G401 (cell line): ENCODE data around the gene GALNT18. TPM values are rescaled to one million over a fixed set of nuclear protein-coding genes. Genes with fewer than 3 reads are reported as not detected.
A peak's percentile ranks its signal among the peaks of the same experiment; 100 is the strongest.

Source experiments
- DNase-seq: peaks from one replicate; pipeline ENCODE4 v3.0.0-alpha.2; 2015; ENCODE audit warnings: low spot score
- in situ Hi-C: cut with HindIII; loops from 2 replicates; pipeline ENCODE4 v1.10.0; 2016; ENCODE audit warnings: low sequenced_read_pairs, mixed read lengths
- total RNA-seq: library from RNA; depleted of rRNA; stranded (reverse); fragments of >200 nt; shearing (Covaris generic); gene quantifications from 2 replicates; pipeline ENCODE4 v1.2.3, GENCODE V29; 2014

Gene GALNT18
- total RNA-seq, 1 experiment from 2014 or later, result not detected

GRCh38 chr11:11408436-11409221 lies 213.2 kb downstream of the GALNT18 start:
- in situ Hi-C loops, result no loop called here
- DNase-seq, result peak; percentile 92

DNA sequence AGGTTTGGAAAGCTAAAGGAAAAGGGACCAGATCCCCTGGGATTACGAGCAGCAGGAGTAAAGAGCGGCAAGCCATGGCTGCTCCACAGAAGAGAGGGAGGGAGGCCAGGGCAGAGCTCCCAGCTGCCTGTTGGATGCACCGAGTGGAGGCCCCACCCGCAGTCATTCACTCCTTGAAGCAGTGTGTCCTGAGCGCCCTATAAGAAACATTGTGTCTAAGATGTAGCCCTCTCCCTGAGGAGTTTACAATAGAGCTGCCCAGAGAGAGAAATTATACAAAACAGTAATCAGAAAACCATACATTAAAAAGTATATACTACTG lies 214.1 kb downstream of the GALNT18 start:
- in situ Hi-C loops, result no loop called here
- peak; percentile 63 for DNase-seq

DNA sequence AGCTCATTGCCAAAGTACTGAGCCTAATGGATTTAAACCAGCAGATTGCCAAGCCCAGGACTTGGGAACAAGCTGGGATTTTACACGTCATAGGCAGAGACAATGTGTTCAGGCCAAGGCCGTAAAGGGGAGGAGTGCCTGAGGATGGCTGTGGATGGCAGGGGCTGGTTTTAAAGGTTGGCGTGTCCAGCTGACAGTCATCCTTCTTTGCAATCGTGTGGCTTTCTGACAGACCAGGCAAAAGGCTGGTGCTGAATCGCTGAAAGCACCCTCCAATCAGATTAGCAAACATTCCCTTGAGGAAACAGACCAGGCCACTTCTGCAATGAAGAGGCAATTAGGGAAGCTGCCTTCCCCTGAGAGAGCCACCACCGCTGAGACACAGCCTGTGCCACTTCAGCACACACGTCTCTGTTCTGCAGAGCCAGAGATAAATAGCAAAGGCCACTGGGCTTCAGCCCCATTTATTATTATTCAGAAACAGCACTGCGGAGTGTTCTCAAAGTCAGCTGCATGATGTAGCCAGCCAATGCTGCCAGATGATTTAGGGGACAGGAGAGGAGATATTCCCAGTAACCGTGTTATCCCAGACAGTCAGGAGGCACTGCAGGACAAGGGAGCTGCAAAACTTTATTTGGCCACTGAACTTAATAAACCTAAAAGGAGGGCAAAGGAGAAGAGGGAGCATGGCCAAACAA lies 214.6 kb downstream of the GALNT18 start:
- peak; percentile 79 for DNase-seq
- in situ Hi-C loops, result no loop called here

GRCh38 chr11:11406652-11407051 lies 215.2 kb downstream of the GALNT18 start:
- in situ Hi-C loops, result no loop called here
- DNase-seq, result no peak

GRCh38 chr11:11403763-11404725 lies 217.8 kb downstream of the GALNT18 start:
- peak; percentile 79 for DNase-seq
- in situ Hi-C loops, result no loop called here

DNA sequence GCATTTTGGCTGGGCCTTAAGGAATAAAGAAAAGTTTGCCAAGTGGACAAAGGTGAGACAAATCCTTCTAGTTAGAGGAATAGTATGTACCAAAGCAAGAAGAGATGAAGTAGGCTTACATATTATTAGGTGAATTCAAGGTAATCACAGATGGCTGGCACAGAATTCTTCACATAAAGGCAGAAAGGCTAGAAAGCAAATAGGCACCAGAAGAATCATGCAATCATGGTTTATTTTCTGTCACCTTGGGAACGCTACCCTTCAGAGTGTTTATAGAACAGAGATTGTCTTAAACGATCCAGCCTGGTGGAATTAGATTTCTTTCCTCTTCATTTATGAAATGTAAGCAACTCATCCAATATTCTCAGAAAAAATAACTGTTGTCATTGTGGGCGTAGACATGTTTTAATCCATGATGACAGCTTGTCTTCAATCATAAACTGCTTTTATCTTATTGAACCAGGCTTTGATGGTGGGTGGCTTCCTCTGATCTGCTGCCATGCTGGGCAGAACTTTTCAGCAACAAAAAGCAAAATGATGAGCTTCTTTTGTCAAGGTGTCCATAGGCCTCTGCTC lies 219.8 kb downstream of the GALNT18 start:
- no peak for DNase-seq
- in situ Hi-C loops, result no loop called here

- in situ Hi-C loops, result no loop called here
- peak; percentile 53 for DNase-seq
These were observed 221.1 kb downstream of the GALNT18 start for GRCh38 chr11:11400635-11401232.

DNA sequence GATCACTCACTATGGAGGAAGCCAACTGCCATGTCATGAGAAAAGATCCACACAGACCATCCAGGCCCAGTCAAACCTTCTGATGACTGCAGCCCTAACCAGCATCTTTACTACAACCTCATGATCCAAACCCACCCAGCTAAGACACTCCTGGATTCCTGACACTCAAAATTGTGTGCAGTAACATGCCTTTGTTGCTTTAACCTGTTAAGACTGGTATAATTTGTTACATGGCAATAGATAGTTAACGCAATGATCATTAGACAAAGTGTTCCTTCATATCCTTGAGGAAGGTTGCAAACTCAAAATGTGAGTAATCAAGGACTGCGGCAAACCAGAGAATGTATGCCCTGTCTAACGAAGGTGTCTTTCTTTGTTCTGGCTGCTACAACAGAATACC lies 221.7 kb downstream of the GALNT18 start:
- in situ Hi-C loops, result no loop called here
- DNase-seq, result no peak

DNA sequence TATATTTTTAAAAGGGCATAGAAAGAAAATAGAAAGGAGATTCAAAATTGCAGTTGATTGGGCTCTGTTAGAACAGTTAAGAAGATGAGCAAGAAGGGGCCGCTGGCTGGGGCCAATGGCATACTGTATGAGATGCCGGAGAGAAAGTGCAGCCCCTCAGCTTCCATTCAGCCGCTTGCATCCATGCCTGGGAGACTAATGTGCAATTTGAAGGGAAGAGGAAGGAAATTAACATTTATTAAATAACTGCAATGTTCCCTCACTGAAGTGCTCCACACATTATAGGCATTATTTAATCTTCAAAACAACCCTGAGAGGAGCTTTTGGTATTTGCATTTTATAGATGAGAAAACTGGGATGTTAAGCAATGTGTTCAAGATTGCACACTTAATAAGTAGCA lies 224.0 kb downstream of the GALNT18 start:
- in situ Hi-C loops, result no loop called here
- no peak for DNase-seq

- DNase-seq, result no peak
- in situ Hi-C loops, result no loop called here
These were observed 224.8 kb downstream of the GALNT18 start for GRCh38 chr11:11397036-11397415.

DNA sequence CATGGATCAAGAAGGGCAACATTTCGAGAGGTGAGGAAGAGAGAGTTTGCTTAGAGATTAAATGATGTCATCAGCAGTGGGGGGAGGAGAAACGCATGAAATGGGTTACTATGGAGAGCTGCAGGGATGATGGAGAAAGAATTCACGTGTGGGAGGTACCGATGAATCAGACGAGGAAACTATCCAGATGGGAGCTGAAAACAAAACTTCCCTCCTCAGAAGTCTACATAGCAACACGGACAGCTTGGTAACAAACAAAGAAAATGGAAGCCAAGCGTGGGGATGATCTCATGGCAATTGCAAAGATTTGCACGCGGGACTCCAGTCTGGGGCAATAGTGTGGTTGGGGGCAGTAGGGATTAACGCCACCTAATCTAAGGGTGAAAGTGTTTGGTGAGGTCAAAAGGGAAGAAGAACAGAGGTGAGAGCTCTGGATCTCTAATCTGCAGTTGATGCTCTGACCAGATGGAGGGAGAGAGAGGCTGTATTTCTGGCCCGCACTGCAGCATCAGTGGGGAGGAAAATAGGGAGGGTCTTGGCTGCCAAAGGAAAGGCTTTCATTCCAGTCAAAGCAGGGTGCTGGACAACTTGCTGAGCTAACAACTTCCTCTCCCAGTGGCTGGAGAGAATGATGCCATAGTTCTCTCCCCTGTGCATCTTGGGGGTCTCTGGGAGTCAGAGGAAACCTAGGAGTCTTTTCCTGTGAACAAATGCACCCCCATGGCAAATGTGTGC lies 225.3 kb downstream of the GALNT18 start:
- no peak for DNase-seq
- in situ Hi-C loops, result no loop called here

DNA sequence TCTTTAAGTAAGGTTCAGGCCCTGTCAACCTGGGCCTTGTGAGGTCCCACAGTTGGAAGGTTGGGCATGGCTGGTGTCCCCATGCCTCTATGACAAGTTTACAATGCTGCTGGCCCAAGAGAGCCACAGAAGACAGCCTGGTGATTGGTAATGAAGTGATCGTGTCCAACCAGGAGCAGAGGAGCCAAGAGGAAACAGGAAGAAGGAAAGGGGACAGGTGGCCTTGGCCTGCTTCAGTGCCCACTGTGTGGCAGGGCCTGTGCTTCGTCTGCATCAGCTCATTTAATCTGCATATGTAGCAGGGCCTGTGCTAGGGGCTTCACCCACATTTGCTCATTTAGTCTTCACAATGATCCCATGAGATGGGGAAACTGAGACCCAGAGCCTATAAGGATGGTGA lies 226.7 kb downstream of the GALNT18 start:
- in situ Hi-C loops, result no loop called here
- peak; percentile 66 for DNase-seq

DNA sequence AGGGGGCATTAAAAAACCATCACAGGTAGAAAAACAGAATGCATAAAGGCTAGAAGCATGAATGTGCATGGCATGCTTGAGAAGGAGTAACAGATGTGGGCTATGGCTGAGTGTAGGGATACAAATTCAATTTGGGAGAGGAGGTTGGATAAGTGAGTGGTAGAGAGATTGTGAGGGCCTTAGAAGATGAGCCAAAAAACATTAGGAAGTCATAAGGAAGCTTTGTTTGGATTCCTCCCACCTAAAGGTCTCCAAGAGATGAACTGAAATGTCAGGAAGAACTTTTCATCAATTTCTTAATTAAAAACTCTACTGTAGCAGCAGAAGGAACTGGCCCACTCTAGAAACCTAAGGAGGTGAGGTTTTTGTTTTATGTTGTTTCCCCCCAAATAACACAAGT lies 227.6 kb downstream of the GALNT18 start:
- DNase-seq, result no peak
- in situ Hi-C loops, result no loop called here

DNA sequence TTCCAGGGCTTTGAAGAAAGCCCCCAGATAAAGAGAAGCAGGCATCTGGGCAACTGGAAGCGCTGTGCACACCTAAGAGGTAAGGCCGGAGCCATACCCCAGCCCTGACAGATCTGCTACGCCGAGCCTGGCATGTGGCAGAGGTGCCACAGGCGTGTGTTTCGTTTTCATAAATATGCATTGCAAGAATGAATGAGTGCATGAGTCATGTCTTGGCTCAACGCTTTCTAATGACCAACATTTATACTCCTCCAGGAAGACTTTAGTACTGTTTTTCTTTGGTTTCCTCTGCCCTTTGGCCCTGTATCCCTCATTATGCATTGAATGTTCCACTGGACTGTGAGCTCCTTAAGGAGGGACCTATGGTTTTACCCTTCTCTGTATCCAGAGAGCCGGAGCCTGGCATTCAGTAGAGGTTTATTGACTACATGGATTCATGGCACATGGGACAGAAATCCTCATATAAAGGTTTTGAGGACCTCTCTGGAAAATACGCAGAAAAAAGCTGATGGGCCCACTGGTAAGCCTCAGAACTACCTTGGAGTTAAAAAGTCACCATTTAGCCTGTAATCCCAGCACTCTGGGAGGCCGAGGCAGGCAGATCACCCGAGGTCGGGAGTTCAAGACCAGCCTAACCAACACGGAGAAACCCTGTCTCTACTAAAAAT lies 229.9 kb downstream of the GALNT18 start:
- DNase-seq, result no peak
- in situ Hi-C loops, result no loop called here

GRCh38 chr11:11391169-11391568 lies 230.6 kb downstream of the GALNT18 start:
- no peak for DNase-seq
- in situ Hi-C loops, result no loop called here

DNA sequence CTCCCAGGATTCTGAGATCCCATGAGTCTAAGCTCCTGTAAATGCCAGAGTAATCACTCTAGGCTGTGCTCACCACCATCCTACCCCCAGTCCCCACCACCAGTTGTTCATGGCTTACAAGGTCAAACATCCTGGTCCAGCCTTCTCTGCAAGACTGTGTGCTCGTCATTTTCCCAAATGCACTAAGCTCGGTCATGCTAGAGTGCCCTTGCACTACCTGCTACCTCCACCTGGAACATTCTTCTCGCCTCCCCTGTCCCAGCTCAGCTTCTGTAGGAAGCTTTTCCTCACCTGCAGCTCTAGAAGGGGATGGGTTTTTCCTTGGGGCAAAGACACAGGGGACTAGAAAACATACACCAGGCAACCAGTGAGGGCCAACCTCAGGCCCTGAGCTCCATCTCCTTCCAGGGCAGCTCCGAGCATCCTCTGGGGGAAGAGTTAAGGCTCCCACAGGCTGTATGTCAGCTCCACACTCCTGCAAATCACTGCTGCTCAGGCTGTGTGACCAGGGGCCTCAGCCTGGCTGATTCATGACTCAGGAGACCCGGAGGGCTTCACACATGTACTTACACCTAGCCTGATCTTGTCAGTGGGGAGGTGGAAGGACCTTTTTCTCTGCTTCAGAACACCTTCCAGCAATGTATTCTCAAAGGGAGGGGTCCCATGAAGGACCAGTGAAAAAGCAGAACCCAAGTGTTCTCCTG lies 231.6 kb downstream of the GALNT18 start:
- DNase-seq, result no peak
- in situ Hi-C loops, result no loop called here

DNA sequence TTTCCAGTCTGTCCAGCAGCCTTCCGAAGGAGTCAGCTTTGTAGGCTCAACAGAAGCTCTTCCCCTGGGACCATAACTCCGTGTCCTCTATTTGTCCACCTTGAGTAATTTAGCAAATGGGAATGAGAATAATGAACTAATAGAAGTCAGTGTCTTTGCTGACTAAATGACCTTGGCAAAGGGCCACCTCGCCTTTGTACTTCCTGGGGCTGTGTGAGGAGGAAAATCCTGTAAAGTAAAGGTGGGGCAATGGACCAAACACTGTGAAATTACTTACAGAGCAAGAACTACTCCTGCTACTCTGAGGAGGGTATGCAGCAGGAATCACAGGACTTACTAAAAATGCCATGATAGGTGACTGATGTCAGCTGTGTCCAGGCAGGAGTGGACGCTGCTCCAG lies 232.6 kb downstream of the GALNT18 start:
- DNase-seq, result no peak
- in situ Hi-C loops, result no loop called here
